ENCODE data around the gene NYNRIN. TPM values are rescaled to one million over a fixed set of nuclear protein-coding genes. Genes with fewer than 3 reads are reported as not detected.
A peak's percentile ranks its signal among the peaks of the same experiment; 100 is the strongest.
"Not testable (repeated sequence)": the region's sequence is repeated elsewhere in the genome, so short reads cannot be mapped to it uniquely, and the experiment has no call there.

The NYNRIN gene
- total and polyA plus RNA-seq, 2 donors, result 13.5 to 35.4 TPM

DNA sequence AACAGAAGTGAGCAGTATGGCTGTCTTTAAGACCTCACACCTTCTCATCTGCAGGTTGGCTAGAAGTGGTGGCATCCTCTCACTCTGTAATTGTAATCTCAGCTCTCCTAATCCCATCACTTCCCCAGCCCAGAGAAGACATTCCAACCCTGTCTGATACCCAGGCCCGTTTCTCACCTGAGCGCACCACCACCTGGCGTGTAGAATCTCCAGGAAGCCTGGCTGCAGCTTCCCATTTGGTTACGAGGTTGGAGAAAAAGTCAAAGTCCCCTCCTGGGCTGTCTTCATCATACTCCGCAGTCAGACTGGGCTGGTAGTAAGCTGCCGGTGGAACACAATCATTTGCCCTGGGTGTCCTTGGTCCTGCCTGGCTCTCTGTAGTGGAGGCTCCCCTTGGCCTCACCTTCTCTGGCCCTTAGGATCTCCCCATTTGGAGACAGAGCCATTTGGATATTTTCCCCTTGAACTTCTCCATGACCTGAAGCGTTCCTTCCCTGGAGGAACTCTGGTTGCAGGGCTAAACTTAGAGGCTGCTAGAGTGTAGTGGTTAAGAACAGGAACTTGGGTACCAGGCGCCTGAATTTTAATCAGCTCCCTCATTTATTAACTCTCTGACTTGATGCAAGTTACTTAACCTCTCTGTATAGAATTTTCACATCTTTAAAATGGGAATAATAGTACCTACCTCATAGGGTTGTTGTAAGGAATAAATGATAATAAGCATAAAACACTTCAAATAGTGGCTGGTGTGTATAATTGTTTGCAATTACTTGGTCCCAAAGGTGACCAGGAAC lies 42.0 kb downstream of the NYNRIN start:
- no peak for DNase-seq (ENCODE audit: extremely low spot score)
- no peak overlapping the region for H3K4me3 ChIP-seq (ENCODE audit: low read depth, low read length)
- H3K36me3 ChIP-seq (ENCODE audit: insufficient read depth), result peaks cover 3% of the 10 kb centered on the region
- no peaks in the 10 kb centered on the region for H3K4me1 ChIP-seq (ENCODE audit: insufficient read depth)
- H3K27ac ChIP-seq (ENCODE audit: low read depth), result no peak overlapping the region
- 87% methylated on average over 8 of the region's 8 CpGs for WGBS

DNA sequence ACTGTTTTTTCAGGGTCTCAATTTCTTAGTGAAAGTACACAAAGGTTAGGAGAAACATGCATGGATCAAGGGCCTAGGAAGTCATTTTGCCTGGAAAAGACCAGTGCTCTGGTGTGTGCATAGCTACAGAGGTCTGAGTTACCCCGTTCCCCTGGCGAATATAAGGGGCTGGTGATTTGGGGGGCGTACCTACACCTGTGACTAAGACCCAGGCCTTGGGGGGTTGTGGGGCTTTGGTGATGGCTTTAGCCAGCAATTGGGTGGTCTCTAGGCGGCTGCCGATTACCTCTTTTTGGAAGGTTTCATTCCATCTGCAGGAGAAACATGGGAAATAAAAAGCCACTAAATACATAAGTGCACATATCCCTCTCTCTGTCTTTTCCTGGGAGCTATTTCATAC lies 42.7 kb downstream of the NYNRIN start:
- no peak for DNase-seq (ENCODE audit: extremely low spot score)
- WGBS, result 51% methylated on average over 5 of the region's 5 CpGs
- no peak overlapping the region for H3K27ac ChIP-seq (ENCODE audit: low read depth)
- peak overlapping the region; percentile 50 for H3K4me3 ChIP-seq (ENCODE audit: low read depth, low read length)
- no peaks in the 10 kb centered on the region for H3K4me1 ChIP-seq (ENCODE audit: insufficient read depth)
- H3K36me3 ChIP-seq (ENCODE audit: insufficient read depth), result peaks cover 3% of the 10 kb centered on the region

DNA sequence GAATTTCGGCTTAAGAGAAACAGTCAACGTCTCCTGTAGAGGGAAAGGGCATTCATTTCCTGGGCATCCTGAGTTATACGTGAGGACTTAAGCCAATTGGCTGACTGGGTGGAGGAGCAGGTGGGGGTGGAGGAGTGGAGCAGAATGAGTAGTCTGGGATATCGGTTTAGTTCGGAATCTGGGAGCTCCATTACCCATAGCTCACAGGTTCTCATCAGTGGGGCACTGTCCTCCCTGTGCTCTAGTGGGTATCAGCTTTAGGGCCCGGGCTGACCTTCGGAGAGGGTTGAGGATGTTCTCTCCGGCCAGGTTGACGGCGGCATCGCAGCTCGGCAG lies 43.1 kb downstream of the NYNRIN start:
- under 1% methylated on average over 12 of the region's 12 CpGs for WGBS
- Histone ChIP-seq H3K36me3 (ENCODE audit: insufficient read depth) (peaks cover 3% of the 10 kb centered on the region), H3K27ac (ENCODE audit: low read depth) (peak overlapping the region; percentile 95), H3K4me1 (ENCODE audit: insufficient read depth) (no peaks in the 10 kb centered on the region), H3K4me3 (ENCODE audit: low read depth, low read length) (peak overlapping the region; percentile 50)
- DNase-seq (ENCODE audit: extremely low spot score), result no peak

DNA sequence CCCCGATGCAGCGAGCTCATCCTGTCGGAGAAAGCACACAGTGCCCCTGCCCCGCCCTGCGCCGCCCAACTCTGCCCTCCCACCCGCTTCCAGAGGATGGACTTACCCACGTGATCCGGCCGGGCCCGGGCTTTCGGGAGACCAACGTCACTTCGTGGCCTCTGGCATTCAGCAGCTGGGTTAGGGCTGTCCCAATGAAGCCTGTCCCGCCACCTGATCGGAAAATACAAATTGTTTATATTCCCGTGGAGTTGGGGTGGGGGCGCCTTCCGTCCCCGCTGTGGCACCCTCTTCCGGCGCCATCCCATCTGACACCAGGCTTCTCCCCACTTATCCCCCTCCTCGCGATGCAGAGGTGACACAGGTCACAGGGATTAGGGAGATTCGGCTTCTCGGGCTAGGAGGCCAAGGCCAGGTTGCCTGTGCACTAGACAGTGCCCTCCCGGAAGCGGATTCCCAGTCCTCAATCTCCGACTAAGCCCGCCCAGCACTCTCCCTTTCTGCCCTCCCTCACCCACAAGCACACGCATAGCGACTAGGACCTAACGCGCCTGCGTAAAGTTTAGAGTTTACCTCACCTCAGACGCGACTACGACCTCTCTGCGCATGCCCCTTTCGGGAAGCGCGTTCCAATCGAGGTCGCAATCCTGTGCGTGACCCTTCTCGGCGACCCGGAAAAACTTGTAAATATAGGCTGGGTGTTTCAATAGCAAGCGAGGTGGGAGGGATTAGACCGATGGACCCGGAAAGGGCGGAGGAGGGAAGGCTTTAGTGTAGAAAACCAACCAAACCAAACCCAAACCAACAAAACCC lies 43.6 kb downstream of the NYNRIN start, which contains the start of gene SDR39U1:
SDR39U1 (minus strand) TSS at position 537 of the 813 bp plus-strand sequence; CDS start at position 530, 7 bp downstream.
- H3K4me3 ChIP-seq (ENCODE audit: low read depth, low read length), result peak within 1 kb of the TSS; percentile 50
- H3K4me1 ChIP-seq (ENCODE audit: insufficient read depth), result no peaks in the 10 kb centered on the region
- H3K27ac ChIP-seq (ENCODE audit: low read depth), result peak within 1 kb of the TSS; percentile 95
- peaks cover 3% of the 10 kb centered on the region for H3K36me3 ChIP-seq (ENCODE audit: insufficient read depth)
- DNase-seq (ENCODE audit: extremely low spot score), result peak; percentile 98
- under 1% methylated on average over 52 of the region's 52 CpGs for WGBS

DNA sequence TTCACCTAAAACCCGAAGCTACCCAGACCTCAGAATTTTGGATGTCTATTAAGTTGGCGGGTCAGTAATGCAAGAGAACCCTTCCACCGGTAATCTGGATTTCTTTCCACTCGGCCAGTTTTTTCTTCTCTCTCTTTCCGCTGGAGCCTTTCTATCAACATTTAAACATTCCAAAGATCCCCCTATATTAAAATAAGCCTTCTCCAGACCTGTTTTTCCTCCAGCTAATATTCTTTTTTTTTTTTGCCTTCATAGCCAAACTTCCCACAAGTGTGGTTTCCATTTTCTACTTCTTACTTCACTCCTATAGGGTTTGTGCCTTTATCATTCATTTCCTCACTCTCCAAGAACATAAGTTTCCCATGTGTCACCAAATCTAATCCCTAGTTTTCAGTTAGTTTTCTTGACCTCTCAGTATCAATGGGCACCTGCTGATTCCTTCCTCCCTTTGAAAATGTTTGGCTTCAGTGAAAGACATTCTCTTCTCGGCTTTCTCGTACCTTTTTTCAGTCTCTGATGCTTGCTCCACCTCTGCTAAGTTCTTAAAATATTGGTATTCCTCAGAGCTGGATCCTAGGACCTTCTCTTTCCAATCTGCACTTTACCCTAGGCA lies 44.4 kb downstream of the NYNRIN start:
- Histone ChIP-seq H3K36me3 (ENCODE audit: insufficient read depth) (peaks cover 3% of the 10 kb centered on the region), H3K27ac (ENCODE audit: low read depth) (no peak overlapping the region), H3K4me3 (ENCODE audit: low read depth, low read length) (peak overlapping the region; percentile 47), H3K4me1 (ENCODE audit: insufficient read depth) (no peaks in the 10 kb centered on the region)
- DNase-seq (ENCODE audit: extremely low spot score), result no peak
- WGBS, result 3% methylated on average over 7 of the region's 7 CpGs

DNA sequence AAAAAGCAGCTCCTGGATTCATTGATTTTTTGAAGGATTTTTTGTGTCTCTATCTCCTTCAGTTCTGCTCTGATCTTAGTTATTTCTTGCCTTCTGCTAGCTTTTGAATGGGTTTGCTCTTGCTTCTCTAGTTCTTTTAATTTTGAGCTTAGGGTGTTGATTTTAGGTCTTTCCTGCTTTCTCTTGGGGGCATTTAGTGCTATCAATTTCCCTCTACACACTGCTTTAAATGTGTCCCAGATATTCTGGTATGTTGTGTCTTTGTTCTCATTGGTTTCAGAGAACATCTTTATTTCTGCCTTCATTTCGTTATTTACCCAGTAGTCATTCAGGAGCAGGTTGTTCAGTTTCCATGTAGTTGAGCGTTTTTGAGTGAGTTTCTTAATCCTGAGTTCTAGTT lies 52.0 kb downstream of the NYNRIN start:
- H3K4me3 ChIP-seq (ENCODE audit: low read depth, low read length), result not testable (repeated sequence)
- WGBS, result 86% methylated on average over 2 of the region's 2 CpGs

DNA sequence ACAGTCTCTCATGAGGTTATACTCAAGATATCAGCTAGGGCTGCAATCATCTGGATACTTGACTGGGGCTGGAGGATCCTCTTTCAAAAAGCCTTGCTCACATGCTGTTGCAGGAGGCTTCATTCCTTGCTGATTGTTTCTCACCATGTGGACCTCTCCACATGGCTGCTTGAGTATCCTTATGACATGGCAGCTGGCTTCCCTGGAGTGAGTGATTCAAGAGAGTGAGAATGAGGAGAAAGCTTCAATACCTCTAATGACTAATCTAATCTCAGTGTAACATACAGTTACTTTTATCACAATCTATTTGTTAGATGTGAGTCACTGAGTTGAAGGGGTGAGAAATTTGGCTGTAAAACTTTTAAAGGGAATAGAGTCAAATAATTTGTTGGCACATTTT lies 58.2 kb downstream of the NYNRIN start:
- no peaks in the 10 kb centered on the region for H3K36me3 ChIP-seq (ENCODE audit: insufficient read depth)
- DNase-seq (ENCODE audit: extremely low spot score), result no peak
- H3K27ac ChIP-seq (ENCODE audit: low read depth), result no peak overlapping the region
- no peak overlapping the region for H3K4me3 ChIP-seq (ENCODE audit: low read depth, low read length)
- H3K4me1 ChIP-seq (ENCODE audit: insufficient read depth), result no peaks in the 10 kb centered on the region

More for the DNA sequence above, 52.0 kb downstream of the NYNRIN start:
- H3K27ac ChIP-seq (ENCODE audit: low read depth); DNase-seq (ENCODE audit: extremely low spot score); H3K36me3 ChIP-seq (ENCODE audit: insufficient read depth); H3K4me1 ChIP-seq (ENCODE audit: insufficient read depth): not testable (repeated sequence)

DNA sequence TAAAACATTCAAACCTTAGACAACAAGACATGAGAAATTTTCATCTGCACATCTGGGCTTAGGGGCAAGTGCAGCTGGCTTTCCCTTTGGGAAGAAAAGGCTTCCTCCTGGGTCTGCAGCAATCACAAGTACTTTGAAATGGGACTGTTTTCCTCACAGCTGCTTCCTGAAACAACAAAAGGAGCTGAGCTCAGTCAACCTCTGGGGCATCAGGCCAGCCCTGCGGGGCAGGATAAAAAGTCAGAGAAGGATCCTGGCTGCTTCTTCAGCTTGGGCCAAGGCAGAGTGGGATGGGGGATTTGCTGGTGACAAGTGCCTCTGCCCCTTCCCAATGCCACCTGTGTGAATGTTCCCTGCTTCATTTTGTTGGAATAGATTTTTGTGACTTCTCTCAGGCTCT lies 59.9 kb downstream of the NYNRIN start:
- DNase-seq (ENCODE audit: extremely low spot score), result no peak
- H3K36me3 ChIP-seq (ENCODE audit: insufficient read depth), result no peaks in the 10 kb centered on the region
- H3K4me3 ChIP-seq (ENCODE audit: low read depth, low read length), result no peak overlapping the region
- no peak overlapping the region for H3K27ac ChIP-seq (ENCODE audit: low read depth)
- no peaks in the 10 kb centered on the region for H3K4me1 ChIP-seq (ENCODE audit: insufficient read depth)
- 77% methylated on average over 1 of the region's 1 CpG for WGBS

DNA sequence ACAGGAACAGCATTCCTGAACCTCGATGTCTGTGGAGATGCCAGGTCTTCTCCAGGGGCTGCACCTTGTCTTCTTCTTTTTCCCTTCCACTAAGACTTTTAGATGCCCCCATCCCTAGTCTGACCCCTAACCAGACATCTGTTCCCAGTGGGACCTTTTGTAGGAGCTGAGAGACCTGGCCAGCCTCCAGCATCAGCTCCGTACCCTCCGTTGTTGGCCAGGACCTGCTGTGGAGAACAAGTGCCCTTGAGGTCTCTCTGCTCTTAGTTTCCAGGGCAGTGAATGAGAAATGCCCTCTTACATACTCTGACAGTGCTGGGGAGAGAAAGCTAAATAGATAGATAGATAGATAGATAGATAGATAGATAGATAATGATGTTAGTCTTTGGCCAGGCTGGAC lies 60.5 kb downstream of the NYNRIN start:
- no peak overlapping the region for H3K27ac ChIP-seq (ENCODE audit: low read depth)
- no peak overlapping the region for H3K4me3 ChIP-seq (ENCODE audit: low read depth, low read length)
- H3K36me3 ChIP-seq (ENCODE audit: insufficient read depth), result no peaks in the 10 kb centered on the region
- DNase-seq (ENCODE audit: extremely low spot score), result no peak
- 84% methylated on average over 3 of the region's 3 CpGs for WGBS
- no peaks in the 10 kb centered on the region for H3K4me1 ChIP-seq (ENCODE audit: insufficient read depth)

DNA sequence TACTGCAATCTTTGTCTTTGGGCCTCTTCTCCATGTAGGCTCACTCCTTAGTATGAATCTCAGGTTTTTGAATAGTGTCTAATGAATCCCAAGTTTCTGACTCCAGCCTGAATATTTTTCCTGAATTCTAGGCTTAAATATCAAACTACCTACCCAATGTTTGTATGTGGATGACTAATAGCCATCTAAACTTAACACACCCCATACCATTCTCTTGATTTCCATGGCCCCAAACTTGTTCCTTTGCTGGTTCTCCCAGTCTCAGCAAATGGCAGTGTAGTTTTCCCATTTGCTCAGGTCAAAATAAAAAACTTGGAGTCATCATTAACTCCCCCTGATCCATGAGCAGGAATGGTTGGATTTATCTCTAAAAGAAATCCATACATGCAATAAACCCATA lies 62.5 kb downstream of the NYNRIN start:
- no peak for DNase-seq (ENCODE audit: extremely low spot score)

DNA sequence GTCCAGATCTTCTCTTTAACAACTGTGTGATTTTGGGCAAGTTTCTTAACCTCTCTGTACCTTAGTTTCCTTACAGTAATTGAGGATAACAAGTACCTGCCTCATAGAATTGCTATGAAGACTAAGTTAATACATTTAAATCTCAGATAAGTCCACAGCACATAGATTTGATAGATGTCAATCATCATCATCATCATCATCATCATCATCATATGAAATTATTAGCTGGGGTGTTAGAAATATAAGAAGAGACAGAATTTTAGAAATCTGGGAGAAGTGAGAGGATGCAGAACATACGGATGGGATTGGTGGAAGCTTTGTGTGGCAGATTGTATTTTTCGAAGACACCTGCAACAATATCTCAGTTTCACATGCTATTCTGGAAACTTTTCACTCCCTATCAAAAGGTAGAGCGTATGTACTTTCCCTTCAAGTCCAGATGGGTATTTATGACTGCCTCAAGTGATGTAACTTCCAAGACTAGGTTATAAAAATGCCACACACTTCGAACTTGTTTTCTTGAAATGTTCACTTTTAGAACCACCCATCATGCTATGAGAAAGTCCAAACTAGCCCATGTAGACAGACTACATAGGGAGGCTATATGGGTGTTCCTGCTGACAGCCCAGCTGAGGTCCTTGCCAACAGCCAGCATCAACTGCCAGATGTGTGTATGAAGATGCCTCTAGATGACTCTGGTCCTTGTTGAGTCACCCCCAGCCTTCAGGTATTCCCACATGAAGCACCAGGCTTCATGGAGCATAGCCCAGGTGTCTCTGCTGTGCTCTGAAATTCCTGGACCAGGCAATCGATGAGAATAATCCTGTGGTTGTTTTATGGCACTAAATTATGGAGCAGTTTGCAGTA lies 64.4 kb downstream of the NYNRIN start:
- no peak for DNase-seq (ENCODE audit: extremely low spot score)
- H3K27ac ChIP-seq (ENCODE audit: low read depth), result no peak overlapping the region
- no peak overlapping the region for H3K4me3 ChIP-seq (ENCODE audit: low read depth, low read length)
- WGBS, result 46% methylated on average over 3 of the region's 5 CpGs
- H3K4me1 ChIP-seq (ENCODE audit: insufficient read depth), result no peaks in the 10 kb centered on the region
- no peaks in the 10 kb centered on the region for H3K36me3 ChIP-seq (ENCODE audit: insufficient read depth)

More for the DNA sequence above, 62.5 kb downstream of the NYNRIN start:
- Histone ChIP-seq H3K4me1 (ENCODE audit: insufficient read depth) (no peaks in the 10 kb centered on the region), H3K36me3 (ENCODE audit: insufficient read depth) (no peaks in the 10 kb centered on the region), H3K27ac (ENCODE audit: low read depth) (no peak overlapping the region), H3K4me3 (ENCODE audit: low read depth, low read length) (no peak overlapping the region)

DNA sequence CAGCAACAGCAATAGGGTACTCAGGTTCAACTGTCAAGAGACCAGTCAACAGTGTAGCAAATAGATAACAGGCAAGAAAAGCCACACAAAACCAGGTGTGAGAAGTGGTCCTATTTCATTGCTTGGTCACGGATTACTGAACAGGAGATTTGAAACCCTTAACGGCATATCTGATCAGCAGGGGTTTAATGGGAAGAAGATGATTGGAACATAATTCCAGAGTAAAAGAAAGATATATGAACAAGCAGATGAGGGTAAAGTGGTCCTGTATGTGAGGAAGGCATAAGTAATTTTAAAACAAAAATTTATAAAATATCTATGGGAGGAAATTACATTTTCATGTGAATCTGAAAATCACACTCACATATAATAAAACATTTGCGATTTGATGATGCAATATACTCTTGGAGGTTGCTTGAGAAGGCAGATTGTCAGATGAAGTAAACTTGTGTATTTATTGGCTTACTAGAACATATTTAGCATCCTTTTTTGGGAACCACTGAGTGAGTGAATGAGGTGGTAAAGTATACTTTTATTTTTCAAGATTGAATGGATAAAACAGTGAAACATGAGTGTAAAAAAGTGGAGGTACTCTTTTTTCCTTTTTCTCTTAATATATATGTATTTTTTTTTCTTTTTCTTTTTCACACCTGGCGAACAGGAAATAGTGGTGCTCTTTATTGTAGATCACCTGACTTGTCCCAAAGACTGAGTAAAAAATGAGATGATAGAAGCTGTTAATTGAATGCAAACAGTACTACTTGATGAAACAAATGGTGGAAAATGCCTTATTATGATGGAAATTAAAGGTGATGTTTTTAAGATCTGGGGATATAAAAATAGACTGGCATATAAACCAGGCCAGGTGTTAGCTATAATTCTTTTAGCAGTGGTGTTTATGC lies 65.3 kb downstream of the NYNRIN start:
- DNase-seq (ENCODE audit: extremely low spot score), result no peak
- no peaks in the 10 kb centered on the region for H3K4me1 ChIP-seq (ENCODE audit: insufficient read depth)
- H3K36me3 ChIP-seq (ENCODE audit: insufficient read depth), result no peaks in the 10 kb centered on the region
- H3K4me3 ChIP-seq (ENCODE audit: low read depth, low read length), result no peak overlapping the region
- no peak overlapping the region for H3K27ac ChIP-seq (ENCODE audit: low read depth)
- 63% methylated on average over 4 of the region's 4 CpGs for WGBS
